SJSA1 (cell line): ENCODE data around the gene CALML6. TPM values are rescaled to one million over a fixed set of nuclear protein-coding genes. Genes with fewer than 3 reads are reported as not detected.

ENCODE experiments used
- DNase-seq, 2 experiments: peaks; one replicate each; pipeline ENCODE4 v3.0.0-alpha.2; 2015 to 2020; ENCODE audit warnings: low spot score in 2 of 2, low read depth in 1 of 2
- H3K27ac ChIP-seq: fragments of 250-450 bp; sonication (Bioruptor Pico); 2 replicates; pipeline ENCODE4 v1.5.1; 2020; ENCODE audit warnings: mild to moderate bottlenecking, moderate library complexity
- H3K27me3 ChIP-seq: fragments of 250-450 bp; sonication (Bioruptor Pico); replicated peaks from 2 replicates; pipeline ENCODE4 v1.5.1; 2020; ENCODE audit warnings: mild to moderate bottlenecking, moderate library complexity
- H3K36me3 ChIP-seq: fragments of 250-450 bp; sonication (Bioruptor Pico); 2 replicates; pipeline ENCODE4 v1.5.1; 2020; ENCODE audit warnings: mild to moderate bottlenecking
- H3K4me1 ChIP-seq: fragments of 250-450 bp; sonication (Bioruptor Pico); replicated peaks from 2 replicates; pipeline ENCODE4 v1.6.1; 2021; ENCODE audit warnings: mild to moderate bottlenecking
- H3K4me3 ChIP-seq: fragments of 250-450 bp; sonication (Bioruptor Pico); 2 replicates; pipeline ENCODE4 v1.5.1; 2020; ENCODE audit warnings: mild to moderate bottlenecking
- H3K9me3 ChIP-seq: fragments of 250-450 bp; sonication (Bioruptor Pico); replicated peaks from 2 replicates; pipeline ENCODE4 v1.5.1; 2020; ENCODE audit warnings: mild to moderate bottlenecking
- total RNA-seq: library from RNA; depleted of rRNA; stranded (reverse); fragments of >200 nt; shearing (Covaris generic); gene quantifications from 2 replicates; pipeline ENCODE4 v1.2.3, GENCODE V29; 2014

CALML6 gene
- total RNA-seq, 1 experiment from 2014 or later, result not detected

- no peak for DNase-seq
- Histone ChIP-seq H3K4me1 (peaks cover 17% of the 10 kb centered on the region), H3K27ac (no peak overlapping the region), H3K4me3 (no peak overlapping the region), H3K36me3 (no peaks in the 10 kb centered on the region), H3K27me3 (no peaks in the 10 kb centered on the region; the same call in 1 of the 2 replicates), H3K9me3 (no peaks in the 10 kb centered on the region)
Measured at GRCh38 chr1:1920608-1921458, 5.8 kb downstream of the CALML6 start.

- H3K36me3 ChIP-seq, result no peaks in the 10 kb centered on the region
- H3K4me1 ChIP-seq, result peaks cover 17% of the 10 kb centered on the region
- no peaks in the 10 kb centered on the region for H3K9me3 ChIP-seq
- no peak overlapping the region for H3K27ac ChIP-seq
- no peak overlapping the region for H3K4me3 ChIP-seq
- no peak for DNase-seq
- H3K27me3 ChIP-seq, result no peaks in the 10 kb centered on the region; the same call in none of the 2 replicates
Measured at GRCh38 chr1:1921459-1921862, 6.4 kb downstream of the CALML6 start.

GRCh38 chr1:1921901-1922701 lies 7.0 kb downstream of the CALML6 start:
- no peak for DNase-seq
- H3K27me3 ChIP-seq, result no peaks in the 10 kb centered on the region; the same call in none of the 2 replicates
- no peaks in the 10 kb centered on the region for H3K9me3 ChIP-seq
- no peak overlapping the region for H3K4me3 ChIP-seq
- no peaks in the 10 kb centered on the region for H3K36me3 ChIP-seq
- H3K27ac ChIP-seq, result no peak overlapping the region
- peaks cover 17% of the 10 kb centered on the region for H3K4me1 ChIP-seq

- H3K4me1 ChIP-seq, result peaks cover 17% of the 10 kb centered on the region
- no peaks in the 10 kb centered on the region for H3K36me3 ChIP-seq
- DNase-seq, result no peak
- no peak overlapping the region for H3K4me3 ChIP-seq
- H3K9me3 ChIP-seq, result no peaks in the 10 kb centered on the region
- H3K27me3 ChIP-seq, result peaks cover 2% of the 10 kb centered on the region
- no peak overlapping the region for H3K27ac ChIP-seq
Measured at GRCh38 chr1:1922702-1922955, 7.6 kb downstream of the CALML6 start.

GRCh38 chr1:1922956-1923833 lies 8.1 kb downstream of the CALML6 start:
- Histone ChIP-seq H3K4me1 (peaks cover 17% of the 10 kb centered on the region), H3K27ac (no peak overlapping the region), H3K4me3 (no peak overlapping the region), H3K27me3 (peaks cover 5% of the 10 kb centered on the region), H3K9me3 (no peaks in the 10 kb centered on the region), H3K36me3 (no peaks in the 10 kb centered on the region)
- DNase-seq, result no peak

- Histone ChIP-seq H3K36me3 (no peaks in the 10 kb centered on the region), H3K27ac (no peak overlapping the region), H3K9me3 (no peaks in the 10 kb centered on the region), H3K4me3 (no peak overlapping the region), H3K4me1 (peaks cover 6% of the 10 kb centered on the region), H3K27me3 (peaks cover 5% of the 10 kb centered on the region)
- no peak for DNase-seq
Measured at GRCh38 chr1:1924386-1924785, 9.3 kb downstream of the CALML6 start.

- peaks cover under 1% of the 10 kb centered on the region; the same call in 1 of the 2 replicates for H3K4me1 ChIP-seq
- H3K9me3 ChIP-seq, result no peaks in the 10 kb centered on the region
- H3K36me3 ChIP-seq, result no peaks in the 10 kb centered on the region
- H3K27me3 ChIP-seq, result peaks cover 5% of the 10 kb centered on the region
- DNase-seq, result no peak
- no peak overlapping the region for H3K27ac ChIP-seq
- no peak overlapping the region for H3K4me3 ChIP-seq
Measured at GRCh38 chr1:1924849-1925248, 9.8 kb downstream of the CALML6 start.

- H3K27me3 ChIP-seq, result peaks cover 5% of the 10 kb centered on the region
- no peak overlapping the region for H3K4me3 ChIP-seq
- H3K27ac ChIP-seq, result no peak overlapping the region
- H3K4me1 ChIP-seq, result no peaks in the 10 kb centered on the region
- H3K9me3 ChIP-seq, result no peaks in the 10 kb centered on the region
- DNase-seq, result no peak
- H3K36me3 ChIP-seq, result no peaks in the 10 kb centered on the region
Measured at GRCh38 chr1:1925437-1926345, 10.6 kb downstream of the CALML6 start.

GRCh38 chr1:1926346-1926811 lies 11.3 kb downstream of the CALML6 start:
- Histone ChIP-seq H3K27ac (no peak overlapping the region), H3K36me3 (no peaks in the 10 kb centered on the region), H3K9me3 (no peaks in the 10 kb centered on the region), H3K4me1 (no peaks in the 10 kb centered on the region), H3K27me3 (peaks cover 5% of the 10 kb centered on the region), H3K4me3 (no peak overlapping the region)
- DNase-seq, result no peak

GRCh38 chr1:1926886-1927660 lies 12.0 kb downstream of the CALML6 start:
- H3K36me3 ChIP-seq, result no peaks in the 10 kb centered on the region
- H3K4me3 ChIP-seq, result no peak overlapping the region
- DNase-seq, result no peak

GRCh38 chr1:1927751-1928150 lies 12.7 kb downstream of the CALML6 start:
- no peak for DNase-seq
- H3K36me3 ChIP-seq, result no peaks in the 10 kb centered on the region
- H3K27ac ChIP-seq, result no peak overlapping the region
- peaks cover 5% of the 10 kb centered on the region for H3K27me3 ChIP-seq
- no peaks in the 10 kb centered on the region for H3K9me3 ChIP-seq
- no peaks in the 10 kb centered on the region for H3K4me1 ChIP-seq
- no peak overlapping the region for H3K4me3 ChIP-seq

More at GRCh38 chr1:1926886-1927660, 12.0 kb downstream of the CALML6 start:
- H3K9me3 ChIP-seq, result no peaks in the 10 kb centered on the region
- no peak overlapping the region for H3K27ac ChIP-seq
- no peaks in the 10 kb centered on the region for H3K4me1 ChIP-seq
- H3K27me3 ChIP-seq, result peaks cover 5% of the 10 kb centered on the region
